Measurements from ENCODE around the gene QPCT.

The QPCT gene

GRCh38 chr2:37414470-37414949 lies 70.1 kb downstream of the QPCT start:
- peak; percentile 84 for TF ChIP-seq CTCF (IDR thresholded peaks at IDR 0.05; ENCODE audit: borderline replicate concordance, insufficient read depth, low read depth, low read length)
- H3K4me3 ChIP-seq (ENCODE audit: low read depth, low read length) = no peak overlapping the region

- TF ChIP-seq CTCF (IDR thresholded peaks at IDR 0.05; ENCODE audit: borderline replicate concordance, insufficient read depth, low read depth, low read length) = peak; percentile 9; the same call in 1 of the 2 replicates
- H3K4me3 ChIP-seq (ENCODE audit: low read depth, low read length) = no peak overlapping the region
Measured at GRCh38 chr2:37415128-37415820, 70.8 kb downstream of the QPCT start.

GRCh38 chr2:37417321-37417720 lies 72.9 kb downstream of the QPCT start:
- no peak overlapping the region for H3K4me3 ChIP-seq (ENCODE audit: low read depth, low read length)
- TF ChIP-seq CTCF (IDR thresholded peaks at IDR 0.05; ENCODE audit: borderline replicate concordance, insufficient read depth, low read depth, low read length) = no peak

GRCh38 chr2:37418956-37419355 lies 74.5 kb downstream of the QPCT start:
- no peak overlapping the region for H3K4me3 ChIP-seq (ENCODE audit: low read depth, low read length)
- TF ChIP-seq CTCF (IDR thresholded peaks at IDR 0.05; ENCODE audit: borderline replicate concordance, insufficient read depth, low read depth, low read length) = no peak

- no peak for TF ChIP-seq CTCF (IDR thresholded peaks at IDR 0.05; ENCODE audit: borderline replicate concordance, insufficient read depth, low read depth, low read length)
- H3K4me3 ChIP-seq (ENCODE audit: low read depth, low read length) = no peak overlapping the region
Measured at GRCh38 chr2:37421686-37422085, 77.3 kb downstream of the QPCT start.

- H3K4me3 ChIP-seq (ENCODE audit: low read depth, low read length) = no peak overlapping the region
- TF ChIP-seq CTCF (IDR thresholded peaks at IDR 0.05; ENCODE audit: borderline replicate concordance, insufficient read depth, low read depth, low read length) = no peak
Measured at GRCh38 chr2:37422816-37423215, 78.4 kb downstream of the QPCT start.

Data from GM12875 (cell line).